PC-3 (cell line): ENCODE results near the gene LIPH.

Experiments
- CTCF ChIP-seq: fragments of 300-600 bp; sonication (generic); conservative IDR thresholded peaks from 2 replicates; pipeline ENCODE4 v1.5.1; 2017; ENCODE audit warnings: antibody characterized with exemption, low read depth, mild to moderate bottlenecking, low read length
- EZH2phosphoT487 ChIP-seq: fragments of 300-600 bp; sonication (generic); IDR thresholded peaks from 2 replicates; pipeline ENCODE4 v1.6.1; 2018; ENCODE audit warnings: mild to moderate bottlenecking, antibody characterized with exemption, low read length, borderline replicate concordance

GRCh38 chr3:185527364-185527763 lies 25.0 kb downstream of the LIPH start:
- no peak for TF ChIP-seq EZH2phosphoT487
- TF ChIP-seq CTCF = no peak
